Hepatocyte (in vitro differentiated cells): ENCODE data around the gene ANGPT4.

ENCODE experiments used
- CTCF ChIP-seq: fragments of 200-600 bp; sonication (generic); IDR thresholded peaks from 2 replicates; pipeline ENCODE4 v1.5.1; 2016; ENCODE audit warnings: antibody characterized with exemption, mild to moderate bottlenecking; ENCODE audit not compliant: poor library complexity
- EZH2 ChIP-seq: fragments of 200-600 bp; sonication (generic); IDR thresholded peaks from 2 replicates; pipeline ENCODE4 v1.6.1; 2016; ENCODE audit warnings: antibody characterized with exemption, mild to moderate bottlenecking, borderline replicate concordance

GRCh38 chr20:946826-947225 lies 30.7 kb upstream of the ANGPT4 start:
- TF ChIP-seq CTCF (no peak), EZH2 (no peak)
